Left lung (tissue), 10 donors: Measurements from ENCODE around the gene KIAA1217. TPM values are rescaled to one million over a fixed set of nuclear protein-coding genes. Genes with fewer than 3 reads are reported as not detected.
A peak's percentile ranks its signal among the peaks of the same experiment; 100 is the strongest.

Experiments used
- ATAC-seq: fragments of 200-7000 bp; cut with Tn5 transposase; one replicate; pipeline ENCODE4 v1.9.1; 2020; ENCODE audit warnings: moderate library complexity
- DNase-seq, 4 donors: peaks; one replicate each; pipeline ENCODE4 v3.0.0-alpha.2; 2013 to 2020
- H3K27ac ChIP-seq, 2 donors: fragments of 200-600 bp; sonication (generic) in 1 of 2; one replicate each; pipeline versions ENCODE4 v1.5.0 to v1.8.0; 2020 to 2021
- H3K27me3 ChIP-seq, 2 donors: fragments of 200-600 bp; sonication (generic) in 1 of 2; one replicate each; pipeline versions ENCODE4 v1.5.0 to v1.8.0; 2020 to 2021
- H3K36me3 ChIP-seq, 2 donors: fragments of 200-600 bp; sonication (generic) in 1 of 2; one replicate each; pipeline versions ENCODE4 v1.5.0 to v1.8.0; 2020 to 2021
- H3K4me1 ChIP-seq, 2 donors: fragments of 200-600 bp; one replicate each; pipeline ENCODE4 v1.8.0; 2021
- H3K4me3 ChIP-seq, 2 donors: fragments of 200-600 bp; sonication (generic) in 1 of 2; one replicate each; pipeline versions ENCODE4 v1.5.0 to v1.8.0; 2020 to 2021; ENCODE audit warnings: mild to moderate bottlenecking in 1 of 2
- H3K9me3 ChIP-seq, 2 donors: fragments of 200-600 bp; sonication (generic) in 1 of 2; one replicate each; pipeline versions ENCODE4 v1.5.0 to v1.8.0; 2020 to 2021
- intact Hi-C, 2 donors: fragments of 100-400 bp; cut with DNase I; formaldehyde crosslinking; loops; one replicate each; pipeline versions ENCODE4 v1.11.2 to v1.14.2; 2022
- polyA plus RNA-seq, 6 donors: library from polyadenylated mRNA; unstranded; fragments of 120-200 nt; gene quantifications; one replicate each; pipeline ENCODE4 v1.2.1, GENCODE V29; 2013; ENCODE audit not compliant: insufficient read length in 6 of 6
- total RNA-seq, 2 donors: library from RNA; stranded (reverse); fragmentation: NEBNext Ultra II Directional; extraction: Animal tissue kit (Norgen Biotek cat#: 25700); gene quantifications; one replicate each; pipeline ENCODE4 v1.2.1, GENCODE V29; 2021
- TF ChIP-seq, protein P1 (sequence below), 2 donors: fragments of 200-600 bp; sonication (generic) in 1 of 2; IDR thresholded peaks; one replicate each; pipeline versions ENCODE4 v1.5.0 to v1.8.0; 2021; ENCODE audit warnings: antibody characterized with exemption in 2 of 2
- donor health status: DM: no; HTN: yes; CAD: no.
- donor health status: DM: no; HTN: no; CAD: no.

KIAA1217 gene
- total and polyA plus RNA-seq, 8 donors, result 28.3 to 69.1 (median 60.4) TPM

DNA sequence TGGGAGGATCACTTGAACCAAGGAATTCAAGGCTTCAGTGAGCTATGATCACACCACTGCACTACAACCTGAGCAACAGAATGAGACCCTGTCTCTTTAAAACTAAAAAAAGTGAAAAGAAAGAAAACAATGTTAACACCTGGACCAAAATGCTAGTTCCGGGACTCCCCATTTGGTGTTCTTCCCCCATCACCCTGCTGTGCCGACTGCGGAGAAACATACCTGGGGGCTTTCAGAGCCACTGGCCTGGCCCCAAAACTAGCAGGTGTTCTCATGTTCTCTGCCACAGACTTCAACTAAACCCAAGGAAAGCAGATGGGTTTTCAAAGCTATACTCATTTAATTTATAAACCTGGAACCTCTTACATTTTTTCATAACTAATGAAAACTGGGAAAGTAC, 250.9 kb downstream of the KIAA1217 start:
- TF ChIP-seq, protein P1, sequence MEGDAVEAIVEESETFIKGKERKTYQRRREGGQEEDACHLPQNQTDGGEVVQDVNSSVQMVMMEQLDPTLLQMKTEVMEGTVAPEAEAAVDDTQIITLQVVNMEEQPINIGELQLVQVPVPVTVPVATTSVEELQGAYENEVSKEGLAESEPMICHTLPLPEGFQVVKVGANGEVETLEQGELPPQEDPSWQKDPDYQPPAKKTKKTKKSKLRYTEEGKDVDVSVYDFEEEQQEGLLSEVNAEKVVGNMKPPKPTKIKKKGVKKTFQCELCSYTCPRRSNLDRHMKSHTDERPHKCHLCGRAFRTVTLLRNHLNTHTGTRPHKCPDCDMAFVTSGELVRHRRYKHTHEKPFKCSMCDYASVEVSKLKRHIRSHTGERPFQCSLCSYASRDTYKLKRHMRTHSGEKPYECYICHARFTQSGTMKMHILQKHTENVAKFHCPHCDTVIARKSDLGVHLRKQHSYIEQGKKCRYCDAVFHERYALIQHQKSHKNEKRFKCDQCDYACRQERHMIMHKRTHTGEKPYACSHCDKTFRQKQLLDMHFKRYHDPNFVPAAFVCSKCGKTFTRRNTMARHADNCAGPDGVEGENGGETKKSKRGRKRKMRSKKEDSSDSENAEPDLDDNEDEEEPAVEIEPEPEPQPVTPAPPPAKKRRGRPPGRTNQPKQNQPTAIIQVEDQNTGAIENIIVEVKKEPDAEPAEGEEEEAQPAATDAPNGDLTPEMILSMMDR (IDR thresholded peaks at IDR 0.05), result no peak
- H3K36me3 ChIP-seq, result no peaks in the 10 kb centered on the region

DNA sequence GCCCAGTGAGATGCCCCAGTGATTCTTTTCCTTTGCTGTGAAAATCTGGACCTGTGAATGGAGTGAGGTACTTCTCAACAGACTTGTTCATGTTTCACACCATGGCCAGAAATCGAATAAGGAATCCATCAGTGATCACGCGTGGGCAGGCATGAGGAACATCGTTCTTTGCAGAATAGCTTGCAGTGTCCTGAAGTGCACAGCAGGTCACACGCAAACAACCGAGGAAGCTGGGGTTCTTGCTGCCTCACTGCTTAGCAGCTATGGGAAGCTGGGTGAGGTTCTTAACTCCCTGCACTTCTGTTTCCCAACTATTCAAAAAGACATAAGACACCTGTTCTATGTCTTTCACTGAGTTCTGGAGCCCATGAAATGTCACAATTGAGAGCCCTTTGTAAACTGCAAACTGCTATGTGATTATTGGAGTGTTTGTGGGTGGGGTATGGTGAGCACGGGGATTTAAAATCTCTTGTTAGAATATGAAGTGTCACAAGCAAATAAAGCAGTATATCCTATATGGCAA, 253.4 kb downstream of the KIAA1217 start:
- no peak overlapping the region for H3K27ac ChIP-seq
- H3K4me3 ChIP-seq, result no peak overlapping the region
- H3K9me3 ChIP-seq, result no peaks in the 10 kb centered on the region
- intact Hi-C loops, result no loop called here
- ATAC-seq (no peak), DNase-seq (no peak)
- TF ChIP-seq, protein P1 (IDR thresholded peaks at IDR 0.05), result no peak
- peaks cover 0 to 20% of the 10 kb centered on the region in 2 donors for H3K4me1 ChIP-seq
- H3K27me3 ChIP-seq, result no peaks in the 10 kb centered on the region
- H3K36me3 ChIP-seq, result no peaks in the 10 kb centered on the region

More for the DNA sequence above, 250.9 kb downstream of the KIAA1217 start:
- peaks cover 0 to 13% of the 10 kb centered on the region in 2 donors for H3K4me1 ChIP-seq
- H3K27me3 ChIP-seq, result no peaks in the 10 kb centered on the region
- no peak overlapping the region for H3K27ac ChIP-seq
- no peak for DNase-seq
- no peak overlapping the region for H3K4me3 ChIP-seq
- H3K9me3 ChIP-seq, result no peaks in the 10 kb centered on the region
- intact Hi-C loops, result no loop called here
- ATAC-seq, result no peak

DNA sequence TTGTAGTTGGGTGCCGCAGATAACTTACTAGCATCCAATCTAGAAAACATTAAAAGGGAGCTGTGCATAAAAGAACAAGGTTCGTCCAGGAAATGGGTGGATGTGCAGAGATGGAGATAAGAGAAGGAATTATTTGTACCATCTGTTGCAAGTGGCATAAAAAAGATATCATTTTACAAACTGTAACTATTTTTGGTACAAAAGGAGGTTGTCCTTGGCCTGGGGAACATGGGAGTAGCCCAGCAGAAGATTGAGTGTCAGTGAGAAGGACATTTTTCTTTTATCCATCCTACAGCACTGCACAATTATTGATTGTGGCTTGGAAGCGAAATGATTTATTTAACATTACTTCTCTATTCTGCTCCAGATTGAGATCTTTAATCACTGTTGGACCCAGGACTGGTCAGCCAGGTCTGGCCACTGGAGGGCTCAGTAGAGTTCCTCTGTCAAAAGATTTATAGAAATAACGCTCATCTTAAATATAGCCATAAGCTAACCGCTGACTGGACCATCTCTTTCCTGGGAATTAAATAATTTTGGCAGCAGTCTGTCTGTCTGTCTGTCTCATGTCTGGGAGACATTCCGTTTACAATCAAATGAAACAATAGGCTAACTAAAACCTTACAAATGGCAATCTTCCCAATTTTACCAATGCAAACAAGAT, 254.1 kb downstream of the KIAA1217 start:
- Histone ChIP-seq H3K4me3 (no peak overlapping the region), H3K27ac (peak overlapping the region; percentile 8 to 74), H3K4me1 (peaks cover 0 to 20% of the 10 kb centered on the region in 2 donors), H3K27me3 (no peaks in the 10 kb centered on the region), H3K9me3 (no peaks in the 10 kb centered on the region), H3K36me3 (no peaks in the 10 kb centered on the region)
- TF ChIP-seq, protein P1 (IDR thresholded peaks at IDR 0.05), result no peak
- DNase-seq (no peak), ATAC-seq (no peak)
- intact Hi-C loops, result no loop called here

DNA sequence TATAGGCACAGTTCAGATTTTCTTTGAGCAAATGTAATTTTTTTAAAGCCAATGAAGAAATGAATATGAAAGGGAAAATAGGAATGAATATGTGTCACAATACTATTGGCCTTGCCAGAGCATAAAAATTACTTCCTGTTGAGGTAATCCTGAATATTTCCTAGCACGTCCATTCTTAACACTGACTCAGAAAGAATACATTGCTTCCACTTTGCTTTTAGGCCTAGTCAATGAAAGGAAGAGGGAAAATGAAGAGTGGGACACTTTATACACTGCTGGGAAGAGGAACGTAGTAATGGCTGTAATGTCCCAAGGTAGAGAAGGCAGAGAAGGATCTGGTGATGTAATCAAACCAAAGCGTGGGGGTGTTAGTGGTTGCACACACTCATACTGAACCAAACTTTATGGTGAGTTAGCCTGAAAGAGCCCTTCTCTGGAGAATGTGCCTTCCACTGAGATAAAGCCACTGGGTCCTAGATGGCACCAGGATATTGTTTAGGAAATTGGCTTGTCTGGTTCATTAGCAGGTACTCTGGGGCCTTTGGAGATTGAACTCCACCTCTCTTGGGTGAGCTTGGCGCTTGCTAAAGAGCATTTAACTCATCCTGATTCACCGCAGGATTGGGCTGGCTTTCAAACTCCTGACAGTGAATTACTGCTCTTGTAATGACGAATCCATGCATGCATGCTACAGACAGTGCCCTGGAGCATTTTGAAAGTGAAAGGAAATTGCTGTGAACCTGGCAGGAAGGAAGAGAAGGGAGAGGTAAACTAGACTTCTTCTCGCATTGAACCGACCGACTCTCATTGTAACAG, 254.9 kb downstream of the KIAA1217 start:
- H3K27ac ChIP-seq, result peak overlapping the region; percentile 74 to 88
- no peak for DNase-seq
- intact Hi-C loops, result no loop called here
- TF ChIP-seq, protein P1 (IDR thresholded peaks at IDR 0.05), result no peak
- H3K27me3 ChIP-seq, result no peaks in the 10 kb centered on the region
- H3K4me1 ChIP-seq, result peaks cover 0 to 20% of the 10 kb centered on the region in 2 donors
- H3K9me3 ChIP-seq, result no peaks in the 10 kb centered on the region
- peak; percentile 6 for ATAC-seq
- no peaks in the 10 kb centered on the region for H3K36me3 ChIP-seq
- H3K4me3 ChIP-seq, result no peak overlapping the region
